ENCODE data around the gene PIKFYVE.

DNA sequence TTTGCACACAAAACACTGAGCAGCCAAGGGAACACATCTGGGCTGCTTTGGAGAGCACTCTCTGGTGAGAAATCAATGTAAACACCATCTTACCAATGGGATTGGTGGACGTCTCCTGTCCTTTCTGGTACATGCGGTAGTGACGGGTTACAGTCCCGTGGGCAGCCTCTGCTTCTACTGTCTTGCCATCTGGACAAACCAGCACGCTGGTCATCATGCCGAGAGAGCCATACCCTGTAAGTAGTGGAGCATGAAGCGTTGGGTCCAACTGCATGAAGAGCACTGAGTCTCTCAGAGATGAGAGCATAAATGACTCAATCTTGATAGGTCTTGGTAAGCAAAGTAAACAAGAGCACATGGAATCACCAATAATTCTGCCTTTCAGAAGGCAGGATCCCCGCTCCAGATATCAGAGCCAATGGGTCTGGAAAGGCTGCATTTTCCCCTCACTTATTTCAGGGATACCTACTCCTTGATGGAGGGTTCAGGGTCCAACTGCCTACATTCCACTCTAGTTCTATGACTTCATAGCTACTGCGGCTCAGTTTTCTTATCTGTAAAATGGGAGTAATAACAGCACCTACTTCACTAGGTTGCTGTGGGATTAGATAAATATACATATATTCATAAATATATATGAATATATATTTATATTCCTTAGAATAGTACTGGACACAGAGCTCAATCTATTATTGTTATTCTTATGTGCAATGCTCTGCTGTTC, 26.1 kb upstream of the PIKFYVE start:
- no peak for TF ChIP-seq POLR2A (IDR thresholded peaks at IDR 0.05)
- TF ChIP-seq, protein P1, sequence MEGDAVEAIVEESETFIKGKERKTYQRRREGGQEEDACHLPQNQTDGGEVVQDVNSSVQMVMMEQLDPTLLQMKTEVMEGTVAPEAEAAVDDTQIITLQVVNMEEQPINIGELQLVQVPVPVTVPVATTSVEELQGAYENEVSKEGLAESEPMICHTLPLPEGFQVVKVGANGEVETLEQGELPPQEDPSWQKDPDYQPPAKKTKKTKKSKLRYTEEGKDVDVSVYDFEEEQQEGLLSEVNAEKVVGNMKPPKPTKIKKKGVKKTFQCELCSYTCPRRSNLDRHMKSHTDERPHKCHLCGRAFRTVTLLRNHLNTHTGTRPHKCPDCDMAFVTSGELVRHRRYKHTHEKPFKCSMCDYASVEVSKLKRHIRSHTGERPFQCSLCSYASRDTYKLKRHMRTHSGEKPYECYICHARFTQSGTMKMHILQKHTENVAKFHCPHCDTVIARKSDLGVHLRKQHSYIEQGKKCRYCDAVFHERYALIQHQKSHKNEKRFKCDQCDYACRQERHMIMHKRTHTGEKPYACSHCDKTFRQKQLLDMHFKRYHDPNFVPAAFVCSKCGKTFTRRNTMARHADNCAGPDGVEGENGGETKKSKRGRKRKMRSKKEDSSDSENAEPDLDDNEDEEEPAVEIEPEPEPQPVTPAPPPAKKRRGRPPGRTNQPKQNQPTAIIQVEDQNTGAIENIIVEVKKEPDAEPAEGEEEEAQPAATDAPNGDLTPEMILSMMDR (IDR thresholded peaks at IDR 0.05) = no peak

Measured in breast epithelium (tissue), 3 donors.